ENCODE data around the gene CACNB4.

Gene CACNB4

GRCh38 chr2:152054593-152054992 lies 44.3 kb downstream of the CACNB4 start:
- H3K9me3 ChIP-seq (ENCODE audit: control insufficient read depth, low read length), result peaks cover 10% of the 10 kb centered on the region

GRCh38 chr2:152051436-152051835 lies 47.4 kb downstream of the CACNB4 start:
- H3K4me3 ChIP-seq (ENCODE audit: extremely low read depth, insufficient read depth, low read length, poor library complexity, severe bottlenecking), result no peak overlapping the region
- no peaks in the 10 kb centered on the region for H3K4me1 ChIP-seq (ENCODE audit: control insufficient read depth, insufficient read depth, low read length, poor library complexity, severe bottlenecking)
- no peaks in the 10 kb centered on the region for H3K36me3 ChIP-seq (ENCODE audit: control insufficient read depth, insufficient read depth, low read length)
- no peaks in the 10 kb centered on the region for H3K9me3 ChIP-seq (ENCODE audit: control insufficient read depth, low read length)
- no CpG with 5 or more reads among the region's 3 CpGs for WGBS, 2 experiments (ENCODE audit: insufficient coverage in 2 of 2)
- H3K27ac ChIP-seq (ENCODE audit: low read depth, low read length, severe bottlenecking), result no peak overlapping the region

More at GRCh38 chr2:152054593-152054992, 44.3 kb downstream of the CACNB4 start:
- no peaks in the 10 kb centered on the region for H3K4me1 ChIP-seq (ENCODE audit: control insufficient read depth, insufficient read depth, low read length, poor library complexity, severe bottlenecking)
- no peaks in the 10 kb centered on the region for H3K36me3 ChIP-seq (ENCODE audit: control insufficient read depth, insufficient read depth, low read length)
- no peak overlapping the region for H3K4me3 ChIP-seq (ENCODE audit: extremely low read depth, insufficient read depth, low read length, poor library complexity, severe bottlenecking)
- WGBS, 2 experiments (ENCODE audit: insufficient coverage in 2 of 2), result 100% methylated on average over 1 of the region's 2 CpGs; no CpG with 5 or more reads in 1 of the 2 experiments
- no peak overlapping the region for H3K27ac ChIP-seq (ENCODE audit: low read depth, low read length, severe bottlenecking)

GRCh38 chr2:152050915-152051314 lies 47.9 kb downstream of the CACNB4 start:
- 88 to 100% methylated on average over 1 to 3 of the region's 6 CpGs for WGBS, 2 experiments (ENCODE audit: insufficient coverage in 2 of 2)
- H3K4me3 ChIP-seq (ENCODE audit: extremely low read depth, insufficient read depth, low read length, poor library complexity, severe bottlenecking), result no peak overlapping the region
- H3K27ac ChIP-seq (ENCODE audit: low read depth, low read length, severe bottlenecking), result no peak overlapping the region
- no peaks in the 10 kb centered on the region for H3K4me1 ChIP-seq (ENCODE audit: control insufficient read depth, insufficient read depth, low read length, poor library complexity, severe bottlenecking)
- no peaks in the 10 kb centered on the region for H3K9me3 ChIP-seq (ENCODE audit: control insufficient read depth, low read length)
- H3K36me3 ChIP-seq (ENCODE audit: control insufficient read depth, insufficient read depth, low read length), result no peaks in the 10 kb centered on the region

GRCh38 chr2:152050341-152050740 lies 48.5 kb downstream of the CACNB4 start:
- 18 to 41% methylated on average over 1 to 2 of the region's 3 CpGs for WGBS, 2 experiments (ENCODE audit: insufficient coverage in 2 of 2)
- no peak overlapping the region for H3K27ac ChIP-seq (ENCODE audit: low read depth, low read length, severe bottlenecking)
- H3K4me3 ChIP-seq (ENCODE audit: extremely low read depth, insufficient read depth, low read length, poor library complexity, severe bottlenecking), result no peak overlapping the region
- H3K36me3 ChIP-seq (ENCODE audit: control insufficient read depth, insufficient read depth, low read length), result no peaks in the 10 kb centered on the region
- no peaks in the 10 kb centered on the region for H3K4me1 ChIP-seq (ENCODE audit: control insufficient read depth, insufficient read depth, low read length, poor library complexity, severe bottlenecking)
- no peaks in the 10 kb centered on the region for H3K9me3 ChIP-seq (ENCODE audit: control insufficient read depth, low read length)

- H3K9me3 ChIP-seq (ENCODE audit: control insufficient read depth, low read length), result no peaks in the 10 kb centered on the region
- no peak overlapping the region for H3K27ac ChIP-seq (ENCODE audit: low read depth, low read length, severe bottlenecking)
- no peak overlapping the region for H3K4me3 ChIP-seq (ENCODE audit: extremely low read depth, insufficient read depth, low read length, poor library complexity, severe bottlenecking)
- no peaks in the 10 kb centered on the region for H3K36me3 ChIP-seq (ENCODE audit: control insufficient read depth, insufficient read depth, low read length)
- H3K4me1 ChIP-seq (ENCODE audit: control insufficient read depth, insufficient read depth, low read length, poor library complexity, severe bottlenecking), result no peaks in the 10 kb centered on the region
- WGBS, 2 experiments (ENCODE audit: insufficient coverage in 2 of 2), result 89 to 100% methylated on average over 3 of the region's 4 CpGs
Observed at GRCh38 chr2:152049541-152049940, 49.3 kb downstream of the CACNB4 start.

GRCh38 chr2:152047824-152048471 lies 50.9 kb downstream of the CACNB4 start:
- Histone ChIP-seq H3K9me3 (ENCODE audit: control insufficient read depth, low read length) (no peaks in the 10 kb centered on the region), H3K4me3 (ENCODE audit: extremely low read depth, insufficient read depth, low read length, poor library complexity, severe bottlenecking) (no peak overlapping the region), H3K4me1 (ENCODE audit: control insufficient read depth, insufficient read depth, low read length, poor library complexity, severe bottlenecking) (no peaks in the 10 kb centered on the region), H3K27ac (ENCODE audit: low read depth, low read length, severe bottlenecking) (no peak overlapping the region), H3K36me3 (ENCODE audit: control insufficient read depth, insufficient read depth, low read length) (no peaks in the 10 kb centered on the region)
- WGBS, 2 experiments (ENCODE audit: insufficient coverage in 2 of 2), result 92 to 100% methylated on average over 3 to 4 of the region's 6 CpGs

- Histone ChIP-seq H3K27ac (ENCODE audit: low read depth, low read length, severe bottlenecking) (no peak overlapping the region), H3K4me3 (ENCODE audit: extremely low read depth, insufficient read depth, low read length, poor library complexity, severe bottlenecking) (no peak overlapping the region), H3K4me1 (ENCODE audit: control insufficient read depth, insufficient read depth, low read length, poor library complexity, severe bottlenecking) (no peaks in the 10 kb centered on the region), H3K9me3 (ENCODE audit: control insufficient read depth, low read length) (no peaks in the 10 kb centered on the region), H3K36me3 (ENCODE audit: control insufficient read depth, insufficient read depth, low read length) (no peaks in the 10 kb centered on the region)
- WGBS, 2 experiments (ENCODE audit: insufficient coverage in 2 of 2), result 75 to 83% methylated on average over 4 of the region's 4 CpGs
Observed at GRCh38 chr2:152046940-152047339, 51.9 kb downstream of the CACNB4 start.

GRCh38 chr2:152042636-152043615 lies 55.9 kb downstream of the CACNB4 start:
- no peaks in the 10 kb centered on the region for H3K9me3 ChIP-seq (ENCODE audit: control insufficient read depth, low read length)
- 69 to 80% methylated on average over 11 to 15 of the region's 16 CpGs for WGBS, 2 experiments (ENCODE audit: insufficient coverage in 2 of 2)
- H3K4me1 ChIP-seq (ENCODE audit: control insufficient read depth, insufficient read depth, low read length, poor library complexity, severe bottlenecking), result no peaks in the 10 kb centered on the region
- H3K4me3 ChIP-seq (ENCODE audit: extremely low read depth, insufficient read depth, low read length, poor library complexity, severe bottlenecking), result no peak overlapping the region
- no peaks in the 10 kb centered on the region for H3K36me3 ChIP-seq (ENCODE audit: control insufficient read depth, insufficient read depth, low read length)
- H3K27ac ChIP-seq (ENCODE audit: low read depth, low read length, severe bottlenecking), result no peak overlapping the region

GRCh38 chr2:152038441-152038958 lies 60.3 kb downstream of the CACNB4 start:
- H3K9me3 ChIP-seq (ENCODE audit: control insufficient read depth, low read length), result no peaks in the 10 kb centered on the region
- no peak overlapping the region for H3K4me3 ChIP-seq (ENCODE audit: extremely low read depth, insufficient read depth, low read length, poor library complexity, severe bottlenecking)
- no peaks in the 10 kb centered on the region for H3K4me1 ChIP-seq (ENCODE audit: control insufficient read depth, insufficient read depth, low read length, poor library complexity, severe bottlenecking)
- H3K27ac ChIP-seq (ENCODE audit: low read depth, low read length, severe bottlenecking), result peak overlapping the region; percentile 34
- 85 to 88% methylated on average over 2 to 4 of the region's 5 CpGs for WGBS, 2 experiments (ENCODE audit: insufficient coverage in 2 of 2)
- H3K36me3 ChIP-seq (ENCODE audit: control insufficient read depth, insufficient read depth, low read length), result no peaks in the 10 kb centered on the region

- no peak overlapping the region for H3K4me3 ChIP-seq (ENCODE audit: extremely low read depth, insufficient read depth, low read length, poor library complexity, severe bottlenecking)
- no peak overlapping the region for H3K27ac ChIP-seq (ENCODE audit: low read depth, low read length, severe bottlenecking)
- no peaks in the 10 kb centered on the region for H3K9me3 ChIP-seq (ENCODE audit: control insufficient read depth, low read length)
- H3K36me3 ChIP-seq (ENCODE audit: control insufficient read depth, insufficient read depth, low read length), result no peaks in the 10 kb centered on the region
- WGBS, 2 experiments (ENCODE audit: insufficient coverage in 2 of 2), result 81 to 84% methylated on average over 6 of the region's 6 CpGs
- H3K4me1 ChIP-seq (ENCODE audit: control insufficient read depth, insufficient read depth, low read length, poor library complexity, severe bottlenecking), result no peaks in the 10 kb centered on the region
Observed at GRCh38 chr2:152037743-152038435, 61.0 kb downstream of the CACNB4 start.
